Measurements from ENCODE around the gene SERTM2.

The SERTM2 gene

GRCh38 chrX:111498538-111499103 lies 12.8 kb upstream of the SERTM2 start:
- Histone ChIP-seq H3K4me3 (ENCODE audit: insufficient read depth, low read length, poor library complexity, severe bottlenecking) (no peak overlapping the region), H3K27ac (ENCODE audit: low read depth, low read length) (no peak overlapping the region), H3K9ac (ENCODE audit: low read length) (no peak overlapping the region), H3K4me2 (ENCODE audit: low read depth, low read length, poor library complexity, severe bottlenecking) (no peak overlapping the region), H3F3A (ENCODE audit: insufficient read depth) (no peaks in the 10 kb centered on the region), H3K9me2 (replicated peaks; ENCODE audit: insufficient read depth, low read length) (no peaks in the 10 kb centered on the region), H3K79me2 (ENCODE audit: insufficient read depth, low read length) (no peaks in the 10 kb centered on the region), H2AFZ (ENCODE audit: low read depth, low read length, severe bottlenecking) (no peak overlapping the region), H3K27me3 (ENCODE audit: low read length) (no peaks in the 10 kb centered on the region), H3K36me3 (ENCODE audit: low read length) (no peaks in the 10 kb centered on the region), H3K9me3 (ENCODE audit: insufficient read depth, low read length) (no peaks in the 10 kb centered on the region), H4K20me1 (ENCODE audit: low read depth, low read length) (no peaks in the 10 kb centered on the region)
- TF ChIP-seq EZH2phosphoT487 (conservative IDR thresholded peaks at IDR 0.05; ENCODE audit: low read length) (no peak), CTCF (IDR thresholded peaks at IDR 0.05; ENCODE audit: insufficient read depth, low read length, poor library complexity, severe bottlenecking) (no peak)

GRCh38 chrX:111503485-111503993 lies 7.9 kb upstream of the SERTM2 start:
- Histone ChIP-seq H3K9ac (ENCODE audit: low read length) (no peak overlapping the region), H3K36me3 (ENCODE audit: low read length) (no peaks in the 10 kb centered on the region), H3K27ac (ENCODE audit: low read depth, low read length) (no peak overlapping the region), H3K4me3 (ENCODE audit: insufficient read depth, low read length, poor library complexity, severe bottlenecking) (no peak overlapping the region), H3K27me3 (ENCODE audit: low read length) (no peaks in the 10 kb centered on the region), H4K20me1 (ENCODE audit: low read depth, low read length) (no peaks in the 10 kb centered on the region), H3K4me2 (ENCODE audit: low read depth, low read length, poor library complexity, severe bottlenecking) (no peak overlapping the region), H2AFZ (ENCODE audit: low read depth, low read length, severe bottlenecking) (no peak overlapping the region), H3K79me2 (ENCODE audit: insufficient read depth, low read length) (no peaks in the 10 kb centered on the region), H3K9me2 (replicated peaks; ENCODE audit: insufficient read depth, low read length) (no peaks in the 10 kb centered on the region), H3K9me3 (ENCODE audit: insufficient read depth, low read length) (no peaks in the 10 kb centered on the region), H3F3A (ENCODE audit: insufficient read depth) (no peaks in the 10 kb centered on the region)
- TF ChIP-seq CTCF (IDR thresholded peaks at IDR 0.05; ENCODE audit: insufficient read depth, low read length, poor library complexity, severe bottlenecking) (no peak), EZH2phosphoT487 (conservative IDR thresholded peaks at IDR 0.05; ENCODE audit: low read length) (no peak)

- no peak overlapping the region for H3K4me3 ChIP-seq (ENCODE audit: insufficient read depth, low read length, poor library complexity, severe bottlenecking)
- no peak overlapping the region for H3K4me2 ChIP-seq (ENCODE audit: low read depth, low read length, poor library complexity, severe bottlenecking)
- H3K36me3 ChIP-seq (ENCODE audit: low read length): no peaks in the 10 kb centered on the region
- H3K27ac ChIP-seq (ENCODE audit: low read depth, low read length): no peak overlapping the region
- H2AFZ ChIP-seq (ENCODE audit: low read depth, low read length, severe bottlenecking): no peak overlapping the region
- H3F3A ChIP-seq (ENCODE audit: insufficient read depth): no peaks in the 10 kb centered on the region
- H3K9me2 ChIP-seq (replicated peaks; ENCODE audit: insufficient read depth, low read length): no peaks in the 10 kb centered on the region
- no peaks in the 10 kb centered on the region for H3K79me2 ChIP-seq (ENCODE audit: insufficient read depth, low read length)
- H3K9me3 ChIP-seq (ENCODE audit: insufficient read depth, low read length): no peaks in the 10 kb centered on the region
- TF ChIP-seq EZH2phosphoT487 (conservative IDR thresholded peaks at IDR 0.05; ENCODE audit: low read length): no peak
- TF ChIP-seq CTCF (IDR thresholded peaks at IDR 0.05; ENCODE audit: insufficient read depth, low read length, poor library complexity, severe bottlenecking): no peak
- no peaks in the 10 kb centered on the region for H3K27me3 ChIP-seq (ENCODE audit: low read length)
- no peaks in the 10 kb centered on the region for H4K20me1 ChIP-seq (ENCODE audit: low read depth, low read length)
- no peak overlapping the region for H3K9ac ChIP-seq (ENCODE audit: low read length)
These were observed 6.5 kb upstream of the SERTM2 start for GRCh38 chrX:111504941-111505340.
